Gastrocnemius medialis (tissue), 4 donors: ENCODE data around the gene ADORA2A. TPM values are rescaled to one million over a fixed set of nuclear protein-coding genes. Genes with fewer than 3 reads are reported as not detected.
A peak's percentile ranks its signal among the peaks of the same experiment; 100 is the strongest.

Source experiments
- ATAC-seq, 2 donors: fragments of 150-250 bp; one replicate each; pipeline ENCODE4 v1.9.1; 2016
- DNase-seq, 2 donors: peaks; one replicate each; pipeline ENCODE4 v3.0.0-alpha.2; 2019
- H3K27ac ChIP-seq, 4 donors: fragments of 200-600 bp; sonication (generic); 1 replicate in 1 of 4; 2 replicates in 3 of 4; pipeline ENCODE4 v1.5.1; 2016 to 2018; ENCODE audit warnings: mild to moderate bottlenecking in 2 of 4, moderate library complexity in 1 of 4
- H3K27me3 ChIP-seq, 3 donors: fragments of 200-600 bp; sonication (generic) in 2 of 3; 1 replicate in 1 of 3; 2 replicates in 2 of 3; pipeline versions ENCODE4 v1.5.1 to v1.6.0; 2016 to 2019; ENCODE audit warnings: mild to moderate bottlenecking in 1 of 3, moderate library complexity in 1 of 3
- H3K36me3 ChIP-seq, 2 donors: fragments of 200-600 bp; sonication (generic) in 1 of 2; one replicate each; pipeline ENCODE4 v1.5.1; 2017 to 2018
- H3K4me1 ChIP-seq, 2 donors: fragments of 200-600 bp; sonication (generic) in 1 of 2; one replicate each; pipeline ENCODE4 v1.5.1; 2016 to 2017; ENCODE audit warnings: mild to moderate bottlenecking in 2 of 2
- H3K4me3 ChIP-seq, 4 donors: fragments of 200-600 bp; sonication (generic) in 3 of 4; 1 replicate in 1 of 4; 2 replicates in 3 of 4; pipeline ENCODE4 v1.5.1; 2016 to 2019; ENCODE audit warnings: mild to moderate bottlenecking in 2 of 4
- H3K9me3 ChIP-seq, 3 donors: fragments of 200-600 bp; sonication (generic) in 2 of 3; 1 replicate in 1 of 3; 2 replicates in 2 of 3; pipeline ENCODE4 v1.5.1; 2016 to 2019
- CTCF ChIP-seq, 5 experiments: fragments of 450-650 bp in 3 of 5; fragments of 200-600 bp in 2 of 5; sonication (generic) in 2 of 5; IDR thresholded peaks in 4 of 5; conservative IDR thresholded peaks in 1 of 5; 1 replicate in 4 of 5; 2 replicates in 1 of 5; pipeline ENCODE4 v1.5.1; 2016 to 2019; ENCODE audit warnings: antibody characterized with exemption in 5 of 5, mild to moderate bottlenecking in 3 of 5, moderate library complexity in 3 of 5
- POLR2A ChIP-seq, 2 donors: fragments of 450-650 bp; IDR thresholded peaks; one replicate each; pipeline ENCODE4 v1.6.1; 2017; ENCODE audit warnings: antibody characterized with exemption in 2 of 2, mild to moderate bottlenecking in 2 of 2, moderate library complexity in 2 of 2
- in situ Hi-C, 4 donors: fragments of 200-750 bp; cut with MboI; loops; one replicate each; pipeline versions ENCODE4 v1.15.0 to v1.8.0; 2017; ENCODE audit warnings: low sequenced_read_pairs in 4 of 4
- intact Hi-C: fragments of 100-400 bp; cut with DNase I; formaldehyde crosslinking; loops from one replicate; pipeline ENCODE4 v1.15.1; 2023; ENCODE audit warnings: low total_unique reads
- total RNA-seq, 4 donors: library from RNA; depleted of rRNA; stranded (reverse); fragments of >200 nt; gene quantifications; one replicate each; pipeline versions ENCODE4 v1.1.0 to v1.2.3, GENCODE V29; 2016

ADORA2A gene
- total RNA-seq, 4 donors from 2014 or later = 0.39 to 3.6 (median 1.2) TPM

DNA sequence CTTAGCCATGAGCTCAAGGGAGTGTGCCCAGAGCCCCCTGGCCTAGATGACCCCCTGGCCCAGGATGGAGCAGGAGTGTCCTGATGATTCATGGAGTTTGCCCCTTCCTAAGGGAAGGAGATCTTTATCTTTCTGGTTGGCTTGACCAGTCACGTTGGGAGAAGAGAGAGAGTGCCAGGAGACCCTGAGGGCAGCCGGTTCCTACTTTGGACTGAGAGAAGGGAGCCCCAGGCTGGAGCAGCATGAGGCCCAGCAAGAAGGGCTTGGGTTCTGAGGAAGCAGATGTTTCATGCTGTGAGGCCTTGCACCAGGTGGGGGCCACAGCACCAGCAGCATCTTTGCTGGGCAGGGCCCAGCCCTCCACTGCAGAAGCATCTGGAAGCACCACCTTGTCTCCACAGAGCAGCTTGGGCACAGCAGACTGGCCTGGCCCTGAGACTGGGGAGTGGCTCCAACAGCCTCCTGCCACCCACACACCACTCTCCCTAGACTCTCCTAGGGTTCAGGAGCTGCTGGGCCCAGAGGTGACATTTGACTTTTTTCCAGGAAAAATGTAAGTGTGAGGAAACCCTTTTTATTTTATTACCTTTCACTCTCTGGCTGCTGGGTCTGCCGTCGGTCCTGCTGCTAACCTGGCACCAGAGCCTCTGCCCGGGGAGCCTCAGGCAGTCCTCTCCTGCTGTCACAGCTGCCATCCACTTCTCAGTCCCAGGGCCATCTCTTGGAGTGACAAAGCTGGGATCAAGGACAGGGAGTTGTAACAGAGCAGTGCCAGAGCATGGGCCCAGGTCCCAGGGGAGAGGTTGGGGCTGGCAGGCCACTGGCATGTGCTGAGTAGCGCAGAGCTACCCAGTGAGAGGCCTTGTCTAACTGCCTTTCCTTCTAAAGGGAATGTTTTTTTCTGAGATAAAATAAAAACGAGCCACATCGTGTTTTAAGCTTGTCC, 14.3 kb downstream of the ADORA2A start:
- H3K4me3 ChIP-seq = no peak overlapping the region
- TF ChIP-seq CTCF (IDR thresholded peaks at IDR 0.05 in 4 of 5, conservative IDR thresholded peaks at IDR 0.05 in 1 of 5) = no peak
- no peak for TF ChIP-seq POLR2A (IDR thresholded peaks at IDR 0.05)
- no peaks in the 10 kb centered on the region for H3K36me3 ChIP-seq
- no peaks in the 10 kb centered on the region for H3K9me3 ChIP-seq
- H3K4me1 ChIP-seq = peaks cover 10 to 16% of the 10 kb centered on the region in 2 donors
- peak in 1 of 2 donors; percentile 37 for ATAC-seq
- intact Hi-C loops (no loop called here), in situ Hi-C loops (loop anchor here in 1 of 4 donors (25.0 kb wide), 1 partner anchor 321 kb away; the partner anchor contains the start of gene PIWIL3)
- no peaks in the 10 kb centered on the region for H3K27me3 ChIP-seq
- H3K27ac ChIP-seq = peak overlapping the region in 1 of 4 donors; percentile 27
- DNase-seq = peak in 1 of 2 donors; percentile 10

DNA sequence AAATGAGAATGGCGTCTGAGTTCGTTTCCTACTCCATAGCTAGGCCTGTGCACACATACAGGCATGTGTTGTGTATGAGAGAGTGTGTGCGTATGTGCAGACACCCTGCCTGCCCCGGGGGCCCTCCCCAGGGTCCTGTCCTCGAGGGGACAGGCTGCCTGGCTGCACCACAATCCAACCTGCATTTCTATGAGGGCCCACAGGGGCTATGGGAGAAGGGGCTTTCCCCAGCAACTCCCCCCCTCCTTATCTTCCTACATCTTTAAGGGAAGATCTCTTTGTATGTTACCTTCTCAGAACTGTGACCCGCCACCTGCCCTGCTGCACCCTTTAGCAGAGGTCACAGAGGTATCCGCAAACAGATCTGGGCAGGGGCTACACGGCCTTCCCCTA, 14.9 kb downstream of the ADORA2A start:
- no peaks in the 10 kb centered on the region for H3K36me3 ChIP-seq
- H3K4me3 ChIP-seq = no peak overlapping the region
- H3K27ac ChIP-seq = peak overlapping the region in 1 of 4 donors; percentile 27
- no peak for ATAC-seq
- intact Hi-C loops = no loop called here
- no peak for DNase-seq
- in situ Hi-C loops = loop anchor here in 1 of 4 donors (25.0 kb wide), 1 partner anchor 320 kb away; the partner anchor contains the start of gene PIWIL3
- H3K4me1 ChIP-seq = peaks cover 10 to 16% of the 10 kb centered on the region in 2 donors
- H3K9me3 ChIP-seq = no peaks in the 10 kb centered on the region
- no peak for TF ChIP-seq CTCF (IDR thresholded peaks at IDR 0.05 in 4 of 5, conservative IDR thresholded peaks at IDR 0.05 in 1 of 5)
- no peak for TF ChIP-seq POLR2A (IDR thresholded peaks at IDR 0.05)
- no peaks in the 10 kb centered on the region for H3K27me3 ChIP-seq

DNA sequence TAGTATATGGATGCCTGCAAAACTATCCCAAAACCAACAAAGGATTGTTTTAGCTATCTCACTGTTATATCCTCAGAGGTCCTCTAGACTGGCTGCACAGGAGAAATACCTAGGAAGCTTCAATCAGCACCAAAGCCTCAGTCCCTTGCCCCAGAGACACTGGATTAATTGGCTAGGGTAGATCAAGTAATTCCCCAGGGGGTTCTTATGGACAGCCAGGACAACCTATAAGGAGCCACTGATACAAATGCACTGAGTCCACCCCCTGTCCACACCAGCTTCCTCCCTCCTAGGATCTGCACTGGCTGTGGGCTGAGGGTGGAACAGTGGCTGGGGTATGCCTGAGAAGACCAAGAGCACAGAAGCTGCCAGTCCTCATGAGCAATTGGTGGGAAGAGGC, 16.3 kb downstream of the ADORA2A start:
- in situ Hi-C loops (loop anchor here in 1 of 4 donors (25.0 kb wide), 1 partner anchor 319 kb away; the partner anchor contains the start of gene PIWIL3), intact Hi-C loops (no loop called here)
- Histone ChIP-seq H3K27me3 (no peaks in the 10 kb centered on the region), H3K4me3 (no peak overlapping the region), H3K4me1 (peaks cover 10 to 16% of the 10 kb centered on the region in 2 donors), H3K9me3 (no peaks in the 10 kb centered on the region), H3K36me3 (no peaks in the 10 kb centered on the region), H3K27ac (no peak overlapping the region)
- TF ChIP-seq CTCF (IDR thresholded peaks at IDR 0.05 in 4 of 5, conservative IDR thresholded peaks at IDR 0.05 in 1 of 5) = no peak
- TF ChIP-seq POLR2A (IDR thresholded peaks at IDR 0.05) = no peak
- no peak for ATAC-seq
- DNase-seq = no peak

GRCh38 chr22:24444251-24444650, 16.9 kb downstream of the ADORA2A start:
- Histone ChIP-seq H3K27me3 (no peaks in the 10 kb centered on the region), H3K27ac (no peak overlapping the region), H3K36me3 (no peaks in the 10 kb centered on the region), H3K4me1 (peaks cover 10 to 16% of the 10 kb centered on the region in 2 donors), H3K9me3 (no peaks in the 10 kb centered on the region), H3K4me3 (no peak overlapping the region)
- in situ Hi-C loops (loop anchor here in 1 of 4 donors (25.0 kb wide), 1 partner anchor 318 kb away; the partner anchor contains the start of gene PIWIL3), intact Hi-C loops (no loop called here)
- DNase-seq (no peak), ATAC-seq (no peak)
- no peak for TF ChIP-seq POLR2A (IDR thresholded peaks at IDR 0.05)
- no peak for TF ChIP-seq CTCF (IDR thresholded peaks at IDR 0.05 in 4 of 5, conservative IDR thresholded peaks at IDR 0.05 in 1 of 5)
